Sigmoid colon (tissue), 7 donors: Measurements from ENCODE around the gene ADAMTSL1. TPM values are rescaled to one million over a fixed set of nuclear protein-coding genes. Genes with fewer than 3 reads are reported as not detected.

Experiments used
- DNase-seq: peaks from one replicate; pipeline ENCODE4 v3.0.0-alpha.2; 2019
- H3K27ac ChIP-seq, 4 donors: fragments of 200-600 bp; sonication (generic); one replicate each; pipeline ENCODE4 v1.5.1; 2016 to 2019; ENCODE audit warnings: mild to moderate bottlenecking in 1 of 4
- H3K27me3 ChIP-seq, 3 donors: fragments of 200-600 bp; sonication (generic); one replicate each; pipeline ENCODE4 v1.5.1; 2019; ENCODE audit warnings: mild to moderate bottlenecking in 1 of 3
- H3K36me3 ChIP-seq, 4 donors: fragments of 200-600 bp; sonication (generic); one replicate each; pipeline ENCODE4 v1.5.1; 2016 to 2019
- H3K4me1 ChIP-seq, 4 donors: fragments of 200-600 bp; sonication (generic); one replicate each; pipeline ENCODE4 v1.5.1; 2017 to 2019
- H3K4me3 ChIP-seq, 4 donors: fragments of 200-600 bp; sonication (generic); one replicate each; pipeline ENCODE4 v1.5.1; 2017 to 2019; ENCODE audit warnings: mild to moderate bottlenecking in 2 of 4, moderate library complexity in 1 of 4
- H3K9me3 ChIP-seq, 4 donors: fragments of 200-600 bp in 3 of 4; sonication (generic) in 3 of 4; one replicate each; pipeline versions ENCODE4 v1.5.1 to v1.6.1; 2013 to 2019
- CTCF ChIP-seq, 4 experiments: fragments of 450-650 bp in 3 of 4; fragments of 200-600 bp in 1 of 4; IDR thresholded peaks; one replicate each; pipeline ENCODE4 v1.5.1; 2016 to 2019; ENCODE audit warnings: antibody characterized with exemption in 4 of 4, mild to moderate bottlenecking in 3 of 4, moderate library complexity in 2 of 4
- EP300 ChIP-seq, 4 donors: sonication (generic); formaldehyde crosslinking; IDR thresholded peaks; one replicate each; pipeline ENCODE4 v1.6.1; 2017; ENCODE audit warnings: antibody characterized with exemption in 4 of 4
- POLR2A ChIP-seq, 2 donors: fragments of 450-650 bp; IDR thresholded peaks; one replicate each; pipeline ENCODE4 v1.6.1; 2016; ENCODE audit warnings: antibody characterized with exemption in 2 of 2, mild to moderate bottlenecking in 2 of 2, moderate library complexity in 2 of 2
- POLR2AphosphoS5 ChIP-seq, 4 donors: sonication (generic); formaldehyde crosslinking; IDR thresholded peaks; one replicate each; pipeline ENCODE4 v1.6.1; 2017; ENCODE audit warnings: antibody characterized with exemption in 4 of 4
- WGBS, 2 donors: extraction: QIAGEN DNeasy Blood & Tissue Kit; methylation state at CpG; one replicate each; pipeline ENCODE4 v1.1.7; 2013; 5-methylcytosine and 5-hydroxymethylcytosine counted together
- intact Hi-C: fragments of 100-400 bp; cut with DNase I; formaldehyde crosslinking; loops from one replicate; pipeline ENCODE4 v1.15.1; 2023
- polyA plus RNA-seq, 3 donors: library from polyadenylated mRNA; stranded (reverse); fragments of 200-250 nt; gene quantifications; one replicate each; pipeline ENCODE4 v1.2.3, GENCODE V29; 2013
- total RNA-seq, 4 donors: library from RNA; depleted of rRNA; stranded (reverse); fragments of >200 nt; gene quantifications; one replicate each; pipeline ENCODE4 v1.1.0, GENCODE V29; 2016
- donor health status: healthy with polysubstance abuse.
- donor health status: Bipolar disorder and iron deficiency.
- donor health status: healthy.

The ADAMTSL1 gene
- total and polyA plus RNA-seq, 7 donors: 1.4 to 13.6 (median 6.5) TPM

DNA sequence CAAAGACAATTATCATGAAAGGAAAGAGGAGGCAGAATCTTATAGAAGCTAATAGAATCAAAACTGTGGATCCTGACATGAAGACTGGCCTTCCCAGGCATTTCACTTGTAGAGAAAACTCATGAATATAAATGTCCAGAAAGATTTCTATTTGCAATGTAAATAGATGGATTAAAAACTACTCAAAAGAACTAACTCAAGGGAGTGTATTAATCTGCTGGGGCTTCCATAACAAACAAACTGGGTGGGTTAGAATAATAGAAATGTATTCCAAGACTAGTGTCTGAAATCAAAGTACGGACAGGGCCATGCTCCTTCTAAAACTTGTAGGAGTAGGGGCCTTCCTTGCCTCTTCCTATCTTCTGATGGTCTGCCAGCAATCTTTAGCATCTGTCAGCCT lies 267.4 kb downstream of the ADAMTSL1 start:
- no peaks in the 10 kb centered on the region for H3K27me3 ChIP-seq
- no peak for TF ChIP-seq EP300 (IDR thresholded peaks at IDR 0.05)
- H3K36me3 ChIP-seq: no peaks in the 10 kb centered on the region
- 86 to 88% methylated on average over 1 of the region's 1 CpG for WGBS, 2 donors
- H3K4me3 ChIP-seq: no peak overlapping the region
- intact Hi-C loops: no loop called here
- no peak overlapping the region for H3K27ac ChIP-seq
- no peak for DNase-seq
- peaks cover 0 to 22% (median 18%) of the 10 kb centered on the region in 4 donors for H3K4me1 ChIP-seq
- no peaks in the 10 kb centered on the region for H3K9me3 ChIP-seq

DNA sequence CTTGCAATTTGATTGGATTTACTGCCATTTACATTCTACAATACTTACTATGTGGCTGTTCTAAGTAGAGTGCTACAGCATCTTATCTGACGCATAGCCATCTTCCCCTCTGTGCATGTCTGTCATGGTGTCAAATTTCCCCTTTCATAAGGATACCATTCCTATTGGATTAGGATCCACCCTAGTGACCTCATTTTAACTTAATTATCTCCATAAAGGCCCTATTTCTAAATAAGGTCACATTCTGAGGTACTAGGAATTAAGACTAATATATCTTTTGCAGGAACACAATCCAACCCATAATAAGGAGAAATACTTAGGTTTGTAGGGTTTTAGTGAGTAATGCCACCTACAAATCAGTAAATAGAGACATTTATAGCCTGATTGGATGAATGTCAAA lies 268.0 kb downstream of the ADAMTSL1 start:
- H3K27me3 ChIP-seq: no peaks in the 10 kb centered on the region
- 94 to 97% methylated on average over 1 of the region's 1 CpG for WGBS, 2 donors
- H3K27ac ChIP-seq: no peak overlapping the region
- no peaks in the 10 kb centered on the region for H3K36me3 ChIP-seq
- peaks cover 0 to 25% (median 19%) of the 10 kb centered on the region in 4 donors for H3K4me1 ChIP-seq
- no peak for DNase-seq
- TF ChIP-seq CTCF (IDR thresholded peaks at IDR 0.05) (no peak), POLR2AphosphoS5 (IDR thresholded peaks at IDR 0.05) (no peak), POLR2A (IDR thresholded peaks at IDR 0.05) (no peak), EP300 (IDR thresholded peaks at IDR 0.05) (no peak)
- H3K9me3 ChIP-seq: no peaks in the 10 kb centered on the region
- H3K4me3 ChIP-seq: no peak overlapping the region
- intact Hi-C loops: no loop called here

GRCh38 chr9:18743421-18743820 lies 269.5 kb downstream of the ADAMTSL1 start:
- no peaks in the 10 kb centered on the region for H3K36me3 ChIP-seq
- H3K9me3 ChIP-seq: no peaks in the 10 kb centered on the region
- H3K27me3 ChIP-seq: no peaks in the 10 kb centered on the region
- 67 to 79% methylated on average over 6 of the region's 6 CpGs for WGBS, 2 donors
- peak overlapping the region in 2 of 4 donors; percentile 24 to 40 for H3K27ac ChIP-seq
- intact Hi-C loops: no loop called here
- H3K4me1 ChIP-seq: peaks cover 0 to 37% (median 29%) of the 10 kb centered on the region in 4 donors
- H3K4me3 ChIP-seq: no peak overlapping the region
- no peak for TF ChIP-seq CTCF (IDR thresholded peaks at IDR 0.05)
- no peak for TF ChIP-seq EP300 (IDR thresholded peaks at IDR 0.05)
- no peak for TF ChIP-seq POLR2AphosphoS5 (IDR thresholded peaks at IDR 0.05)
- no peak for TF ChIP-seq POLR2A (IDR thresholded peaks at IDR 0.05)
- no peak for DNase-seq

DNA sequence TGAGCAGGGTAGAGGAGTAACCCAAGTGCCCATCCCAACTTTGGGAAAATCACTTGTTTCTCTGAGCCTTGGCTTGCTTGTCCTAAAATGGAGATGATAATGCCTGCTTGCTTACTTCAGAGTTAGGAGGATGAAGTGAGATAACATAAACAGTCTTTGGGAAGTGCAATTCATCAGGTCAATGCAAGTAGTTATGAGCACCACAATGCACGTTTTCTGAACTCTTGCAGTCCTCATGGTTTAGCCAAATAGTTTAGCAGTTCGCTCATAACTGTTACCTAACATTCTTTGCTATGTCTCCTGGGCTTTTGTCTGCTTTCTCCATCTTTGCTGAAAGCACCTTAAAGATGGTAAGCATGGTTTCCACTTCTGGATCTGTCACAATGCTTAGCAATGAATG lies 270.0 kb downstream of the ADAMTSL1 start:
- Histone ChIP-seq H3K36me3 (no peaks in the 10 kb centered on the region), H3K9me3 (no peaks in the 10 kb centered on the region), H3K4me1 (peaks cover 0 to 37% (median 28%) of the 10 kb centered on the region in 4 donors), H3K27ac (peak overlapping the region in 2 of 4 donors; percentile 24 to 40), H3K4me3 (no peak overlapping the region), H3K27me3 (no peaks in the 10 kb centered on the region)
- intact Hi-C loops: no loop called here
- 84 to 85% methylated on average over 2 of the region's 2 CpGs for WGBS, 2 donors
- TF ChIP-seq POLR2AphosphoS5 (IDR thresholded peaks at IDR 0.05) (no peak), CTCF (IDR thresholded peaks at IDR 0.05) (no peak), POLR2A (IDR thresholded peaks at IDR 0.05) (no peak), EP300 (IDR thresholded peaks at IDR 0.05) (no peak)
- DNase-seq: no peak

DNA sequence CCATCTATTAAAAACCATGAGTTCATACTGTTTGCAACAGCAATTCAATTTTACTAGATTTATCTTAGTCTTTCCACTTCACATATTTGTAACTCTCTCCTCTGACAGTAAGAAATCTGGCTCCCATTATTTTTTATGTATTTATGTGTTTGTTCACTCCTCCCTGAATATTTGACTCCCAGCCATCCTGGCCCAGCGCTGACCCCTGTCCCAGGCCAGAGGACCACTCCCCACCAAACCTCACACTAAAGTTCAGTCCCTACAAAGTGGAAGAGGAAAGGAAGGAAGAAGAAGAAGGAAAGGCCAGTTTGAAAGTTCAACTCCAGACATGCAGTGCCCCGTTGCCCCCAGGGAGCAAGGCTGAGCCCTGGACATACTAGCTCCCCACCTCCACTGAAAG lies 271.8 kb downstream of the ADAMTSL1 start:
- Histone ChIP-seq H3K27ac (peak overlapping the region in 1 of 4 donors; percentile 3), H3K4me1 (peaks cover 0 to 33% (median 25%) of the 10 kb centered on the region in 4 donors), H3K36me3 (no peaks in the 10 kb centered on the region), H3K27me3 (no peaks in the 10 kb centered on the region), H3K9me3 (no peaks in the 10 kb centered on the region), H3K4me3 (no peak overlapping the region)
- intact Hi-C loops: no loop called here
- DNase-seq: no peak
- WGBS, 2 donors: 85 to 95% methylated on average over 2 of the region's 2 CpGs
- TF ChIP-seq POLR2AphosphoS5 (IDR thresholded peaks at IDR 0.05): no peak

GRCh38 chr9:18746631-18747030 lies 272.7 kb downstream of the ADAMTSL1 start:
- Histone ChIP-seq H3K27me3 (no peaks in the 10 kb centered on the region), H3K9me3 (no peaks in the 10 kb centered on the region), H3K36me3 (no peaks in the 10 kb centered on the region), H3K4me3 (no peak overlapping the region), H3K27ac (no peak overlapping the region), H3K4me1 (peaks cover 0 to 33% (median 25%) of the 10 kb centered on the region in 4 donors)
- intact Hi-C loops: no loop called here
- WGBS, 2 donors: 63 to 72% methylated on average over 1 of the region's 1 CpG
- no peak for DNase-seq
- no peak for TF ChIP-seq CTCF (IDR thresholded peaks at IDR 0.05)
- no peak for TF ChIP-seq EP300 (IDR thresholded peaks at IDR 0.05)
- TF ChIP-seq POLR2A (IDR thresholded peaks at IDR 0.05): no peak
- TF ChIP-seq POLR2AphosphoS5 (IDR thresholded peaks at IDR 0.05): no peak
